Colonic mucosa (tissue), 4 donors: ENCODE measurements around the gene ACTR1B. TPM values are rescaled to one million over a fixed set of nuclear protein-coding genes. Genes with fewer than 3 reads are reported as not detected.

Source experiments
- DNase-seq: peaks from one replicate; pipeline ENCODE4 v3.0.0-alpha.2; 2020
- H3K27ac ChIP-seq: fragments of 200-600 bp; one replicate; pipeline ENCODE4 v1.8.0; 2021
- H3K27me3 ChIP-seq: fragments of 200-600 bp; one replicate; pipeline ENCODE4 v1.8.0; 2021
- H3K36me3 ChIP-seq: fragments of 200-600 bp; one replicate; pipeline ENCODE4 v1.8.0; 2021
- H3K4me1 ChIP-seq: fragments of 200-600 bp; one replicate; pipeline ENCODE4 v1.8.0; 2021; ENCODE audit warnings: mild to moderate bottlenecking
- H3K4me3 ChIP-seq: fragments of 200-600 bp; one replicate; pipeline ENCODE4 v1.8.0; 2021
- H3K9ac ChIP-seq, 2 donors: one replicate each; pipeline ENCODE4 v1.7.0; 2013; ENCODE audit warnings: control low read depth in 2 of 2, low read depth in 2 of 2, low read length in 2 of 2
- H3K9me3 ChIP-seq: fragments of 200-600 bp; one replicate; pipeline ENCODE4 v1.8.0; 2021
- intact Hi-C: fragments of 100-400 bp; cut with DNase I; formaldehyde crosslinking; loops from one replicate; pipeline ENCODE4 v1.14.1; 2022
- total RNA-seq, 2 donors: library from RNA; stranded (reverse); fragmentation: NEBNext Ultra II Directional in 1 of 2; extraction: Animal tissue kit (Norgen Biotek cat#: 25700) in 1 of 2; gene quantifications; one replicate each; pipeline ENCODE4 v1.2.1, GENCODE V29; 2021
- TF ChIP-seq, protein P1 (sequence below): fragments of 200-600 bp; IDR thresholded peaks from one replicate; pipeline ENCODE4 v1.8.0; 2022; ENCODE audit warnings: antibody characterized with exemption, mild to moderate bottlenecking
- donor health status: healthy.
- donor health status: DM: no; HTN: no; CAD: no.
- donor health status: DM: no; HTN: no; CAD: no.

The ACTR1B gene
- total RNA-seq, 2 donors from 2014 or later = 71.3 to 82.9 TPM

GRCh38 chr2:97702731-97703470, 39.1 kb upstream of the ACTR1B start:
- intact Hi-C loops = no loop called here
- Histone ChIP-seq H3K27me3 (no peaks in the 10 kb centered on the region), H3K4me1 (no peaks in the 10 kb centered on the region), H3K4me3 (no peak overlapping the region), H3K9ac (no peak overlapping the region), H3K36me3 (no peaks in the 10 kb centered on the region), H3K27ac (no peak overlapping the region), H3K9me3 (no peaks in the 10 kb centered on the region)
- no peak for DNase-seq
- TF ChIP-seq, protein P1, sequence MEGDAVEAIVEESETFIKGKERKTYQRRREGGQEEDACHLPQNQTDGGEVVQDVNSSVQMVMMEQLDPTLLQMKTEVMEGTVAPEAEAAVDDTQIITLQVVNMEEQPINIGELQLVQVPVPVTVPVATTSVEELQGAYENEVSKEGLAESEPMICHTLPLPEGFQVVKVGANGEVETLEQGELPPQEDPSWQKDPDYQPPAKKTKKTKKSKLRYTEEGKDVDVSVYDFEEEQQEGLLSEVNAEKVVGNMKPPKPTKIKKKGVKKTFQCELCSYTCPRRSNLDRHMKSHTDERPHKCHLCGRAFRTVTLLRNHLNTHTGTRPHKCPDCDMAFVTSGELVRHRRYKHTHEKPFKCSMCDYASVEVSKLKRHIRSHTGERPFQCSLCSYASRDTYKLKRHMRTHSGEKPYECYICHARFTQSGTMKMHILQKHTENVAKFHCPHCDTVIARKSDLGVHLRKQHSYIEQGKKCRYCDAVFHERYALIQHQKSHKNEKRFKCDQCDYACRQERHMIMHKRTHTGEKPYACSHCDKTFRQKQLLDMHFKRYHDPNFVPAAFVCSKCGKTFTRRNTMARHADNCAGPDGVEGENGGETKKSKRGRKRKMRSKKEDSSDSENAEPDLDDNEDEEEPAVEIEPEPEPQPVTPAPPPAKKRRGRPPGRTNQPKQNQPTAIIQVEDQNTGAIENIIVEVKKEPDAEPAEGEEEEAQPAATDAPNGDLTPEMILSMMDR = no peak

DNA sequence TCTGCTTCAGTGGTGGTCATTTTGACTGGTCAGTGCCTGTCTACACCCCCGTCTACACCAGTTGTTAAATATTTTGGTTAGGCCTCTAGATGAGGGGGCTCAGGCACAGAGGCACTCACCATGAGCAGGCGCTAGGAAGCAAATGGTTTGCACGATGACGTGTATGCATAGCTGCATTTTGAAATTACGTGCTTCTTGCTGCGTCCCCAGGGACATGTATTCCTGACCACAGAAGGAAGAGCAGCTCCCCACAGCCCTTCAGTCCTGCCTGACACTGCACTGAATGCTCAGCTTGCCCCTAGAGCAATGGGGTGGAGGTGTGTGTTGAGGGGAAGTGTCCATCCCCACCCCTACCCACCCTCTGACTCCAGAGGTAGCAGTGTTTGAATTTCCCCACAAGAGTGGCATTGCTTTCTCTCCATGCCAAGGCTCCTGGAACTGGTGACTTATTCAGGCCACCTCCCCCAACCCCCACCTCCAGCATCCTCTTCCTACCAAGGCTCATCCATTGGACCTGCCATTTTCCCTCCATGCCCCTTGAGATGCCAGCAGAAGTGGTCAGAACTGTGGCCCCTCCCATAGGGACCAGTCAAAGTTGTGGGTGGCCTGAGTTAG, 38.1 kb upstream of the ACTR1B start:
- TF ChIP-seq, protein P1 = no peak
- Histone ChIP-seq H3K9ac (no peak overlapping the region), H3K4me3 (no peak overlapping the region), H3K36me3 (no peaks in the 10 kb centered on the region), H3K27me3 (no peaks in the 10 kb centered on the region), H3K27ac (no peak overlapping the region), H3K9me3 (no peaks in the 10 kb centered on the region), H3K4me1 (no peaks in the 10 kb centered on the region)
- no peak for DNase-seq
- intact Hi-C loops = no loop called here

DNA sequence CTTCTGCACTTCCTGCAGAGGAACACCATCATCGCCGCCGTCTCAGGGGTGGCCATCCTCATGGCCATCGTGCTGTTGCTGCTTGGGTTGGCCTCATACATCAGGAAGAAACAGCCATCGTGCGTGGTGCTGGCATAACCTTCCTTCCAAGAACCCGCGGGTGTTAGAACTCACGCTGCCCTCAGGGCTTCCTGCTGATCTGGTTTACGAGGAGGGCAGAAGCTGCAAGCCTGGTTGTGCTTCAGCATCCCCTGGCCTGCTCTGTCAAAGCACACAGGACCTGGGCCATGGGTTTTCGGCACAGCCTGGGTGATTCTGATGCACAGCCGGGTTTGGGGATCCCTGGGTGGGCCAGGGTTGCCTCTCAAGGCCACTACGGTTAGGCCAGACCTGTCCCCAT, 37.3 kb upstream of the ACTR1B start:
- Histone ChIP-seq H3K36me3 (no peaks in the 10 kb centered on the region), H3K9me3 (no peaks in the 10 kb centered on the region), H3K27ac (no peak overlapping the region), H3K9ac (no peak overlapping the region), H3K27me3 (no peaks in the 10 kb centered on the region), H3K4me1 (no peaks in the 10 kb centered on the region), H3K4me3 (no peak overlapping the region)
- TF ChIP-seq, protein P1 = no peak
- no peak for DNase-seq
- intact Hi-C loops = no loop called here

DNA sequence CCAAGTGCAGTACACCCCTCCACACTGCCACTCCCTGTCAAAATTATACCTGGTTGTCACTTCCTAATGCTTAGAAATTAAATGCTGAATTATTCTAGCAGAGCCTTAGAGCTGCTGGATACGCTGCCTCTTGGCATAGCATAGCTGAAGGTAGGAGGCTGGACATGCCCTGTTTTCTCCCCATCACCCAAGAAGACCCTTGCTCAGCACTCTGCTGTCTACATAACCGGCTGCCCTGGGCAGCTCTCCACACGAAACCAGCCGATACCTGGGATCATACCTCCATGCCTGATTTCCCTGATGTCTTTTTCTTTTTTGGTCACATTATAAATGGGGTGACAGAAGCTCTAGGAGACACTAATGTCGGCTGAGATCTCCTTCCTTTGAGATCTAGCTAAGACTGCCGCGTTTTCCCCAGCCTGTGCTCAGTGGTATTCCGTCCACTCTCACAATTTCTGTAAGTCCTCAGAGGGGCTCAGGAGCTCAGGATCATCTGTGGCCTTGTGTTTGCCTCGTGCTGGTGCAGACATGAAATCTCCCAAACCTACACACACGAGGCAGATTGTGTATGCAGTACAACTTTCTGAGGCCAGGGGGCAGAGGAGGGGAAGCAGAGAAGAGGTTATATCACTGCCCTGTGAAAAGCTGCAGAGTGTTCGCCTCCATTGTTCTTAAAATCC, 36.1 kb upstream of the ACTR1B start:
- Histone ChIP-seq H3K9me3 (no peaks in the 10 kb centered on the region), H3K27ac (no peak overlapping the region), H3K4me1 (no peaks in the 10 kb centered on the region), H3K27me3 (no peaks in the 10 kb centered on the region), H3K9ac (no peak overlapping the region), H3K36me3 (no peaks in the 10 kb centered on the region), H3K4me3 (no peak overlapping the region)
- TF ChIP-seq, protein P1 = peak; percentile 47
- intact Hi-C loops = loop anchor here (10.0 kb wide), 1 partner anchor 105 kb away; no protein-coding TSS in a partner anchor
- peak; percentile 65 for DNase-seq

DNA sequence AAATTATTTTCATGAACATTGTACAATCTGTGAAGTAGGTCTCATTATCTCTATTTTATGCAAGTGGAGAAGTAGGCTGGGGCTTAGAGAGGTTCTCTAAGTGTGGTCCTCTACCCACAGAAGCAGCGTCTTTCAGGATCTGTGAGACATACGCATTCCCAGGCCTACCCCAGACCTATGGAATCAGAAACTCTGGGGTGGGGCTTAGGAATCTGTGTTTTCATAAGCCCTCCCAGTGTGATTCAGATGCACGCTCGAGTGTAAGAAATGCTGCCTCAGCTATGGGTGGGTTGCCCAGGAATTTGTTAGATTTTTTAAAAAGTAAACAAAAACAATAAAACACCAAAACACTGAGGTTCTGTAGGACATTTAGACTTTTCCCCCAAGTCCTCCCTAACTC, 34.7 kb upstream of the ACTR1B start:
- intact Hi-C loops = loop anchor here (10.0 kb wide), 1 partner anchor 104 kb away; no protein-coding TSS in a partner anchor

More for the DNA sequence above, 34.7 kb upstream of the ACTR1B start:
- DNase-seq = no peak
- no peak overlapping the region for H3K27ac ChIP-seq
- no peak overlapping the region for H3K9ac ChIP-seq
- H3K4me1 ChIP-seq = no peaks in the 10 kb centered on the region
- no peaks in the 10 kb centered on the region for H3K9me3 ChIP-seq
- no peak overlapping the region for H3K4me3 ChIP-seq
- H3K27me3 ChIP-seq = no peaks in the 10 kb centered on the region
- H3K36me3 ChIP-seq = no peaks in the 10 kb centered on the region
- TF ChIP-seq, protein P1 = no peak
